NB4 (cell line): ENCODE measurements around the gene MAPKAPK3.

Experiments used
- DNase-seq: peaks from one replicate; pipeline ENCODE4 v3.0.0; 2010; ENCODE audit warnings: low read depth
- H3K4me3 ChIP-seq: one replicate; pipeline ENCODE4 v1.5.1; 2011; ENCODE audit warnings: mild to moderate bottlenecking, low read depth, low read length, moderate library complexity
- CTCF ChIP-seq: IDR thresholded peaks from one replicate; pipeline ENCODE4 v1.5.1; 2012; ENCODE audit warnings: low read depth, low read length
- MAX ChIP-seq: IDR thresholded peaks from 2 replicates; pipeline ENCODE4 v1.6.1; 2011; ENCODE audit warnings: low read depth, low read length
- MYC ChIP-seq: IDR thresholded peaks from 2 replicates; pipeline ENCODE4 v1.6.1; 2011; ENCODE audit warnings: low read depth, low read length
- POLR2A ChIP-seq: IDR thresholded peaks from 2 replicates; pipeline ENCODE4 v1.6.1; 2011; ENCODE audit warnings: mild to moderate bottlenecking; ENCODE audit not compliant: insufficient read length; ENCODE audit errors: extremely low read depth

Gene MAPKAPK3

GRCh38 chr3:50666837-50667236 is 49.9 kb downstream of the MAPKAPK3 start:
- DNase-seq = no peak

GRCh38 chr3:50671331-50671730 is 54.4 kb downstream of the MAPKAPK3 start:
- TF ChIP-seq MYC (no peak), POLR2A (no peak), CTCF (no peak), MAX (no peak)
- no peak overlapping the region for H3K4me3 ChIP-seq
- DNase-seq = peak; percentile 30

More at GRCh38 chr3:50666837-50667236, 49.9 kb downstream of the MAPKAPK3 start:
- TF ChIP-seq POLR2A = no peak
- no peak for TF ChIP-seq CTCF
- no peak for TF ChIP-seq MAX
- no peak for TF ChIP-seq MYC
- H3K4me3 ChIP-seq = no peak overlapping the region

GRCh38 chr3:50672656-50673055 is 55.7 kb downstream of the MAPKAPK3 start:
- no peak overlapping the region for H3K4me3 ChIP-seq
- TF ChIP-seq CTCF (no peak), MYC (no peak)
- no peak for DNase-seq

GRCh38 chr3:50673931-50674330 is 57.0 kb downstream of the MAPKAPK3 start:
- DNase-seq = peak; percentile 31
- no peak overlapping the region for H3K4me3 ChIP-seq
- TF ChIP-seq CTCF (no peak), MYC (no peak), POLR2A (no peak), MAX (no peak)

- no peak within 1 kb of the TSS for H3K4me3 ChIP-seq
- TF ChIP-seq MAX = no peak
- peak; percentile 20 for DNase-seq
These were observed 57.6 kb downstream of the MAPKAPK3 start, which contains the start of gene DOCK3 for GRCh38 chr3:50674349-50675178. Gene DOCK3 (plus strand): TSS chr3:50674927. CDS start chr3:50675264, 337 bp downstream.

GRCh38 chr3:50675179-50676030 is 58.5 kb downstream of the MAPKAPK3 start:
- peak; percentile 20 for DNase-seq
- no peak for TF ChIP-seq POLR2A
- TF ChIP-seq CTCF = no peak
- no peak for TF ChIP-seq MYC
- no peak for TF ChIP-seq MAX
- no peak overlapping the region for H3K4me3 ChIP-seq
